SK-N-SH (cell line): Measurements from ENCODE around the gene IL15RA. TPM values are rescaled to one million over a fixed set of nuclear protein-coding genes. Genes with fewer than 3 reads are reported as not detected.
A peak's percentile ranks its signal among the peaks of the same experiment; 100 is the strongest.

Source experiments
- CTCF ChIA-PET: fragments of 300-600, 350-600 bp; formaldehyde crosslinking; extraction: SDS; loops from one replicate; lab custom pipeline; 2021; lab: Yijun Ruan, JAX
- POLR2A ChIA-PET: fragments of 350-600 bp; sonication (Branson Sonifier 250); formaldehyde crosslinking; extraction: SDS; loops from one replicate; lab custom pipeline; 2020; ENCODE audit warnings: antibody characterized with exemption, inconsistent platforms; lab: Yijun Ruan, JAX
- DNase-seq: peaks from one replicate; pipeline ENCODE4 v3.0.0; 2012
- H2AFZ ChIP-seq: fragments of 200-600 bp; sonication (generic); 2 replicates; pipeline ENCODE4 v1.8.1; 2016; ENCODE audit warnings: antibody characterized with exemption, mild to moderate bottlenecking, low read depth
- H3F3A ChIP-seq: fragments of 200-600 bp; sonication (generic); replicated peaks from 2 replicates; pipeline ENCODE3; 2016; ENCODE audit warnings: antibody characterized with exemption, mild to moderate bottlenecking; ENCODE audit not compliant: insufficient read depth
- H3K27ac ChIP-seq, 2 experiments: fragments of 200-500 bp in 1 of 2; fragments of 200-600 bp in 1 of 2; sonication (Bioruptor generic) in 1 of 2; sonication (generic), shearing (Covaris generic) in 1 of 2; 2 replicates each; pipeline versions ENCODE4 v1.5.1 to v1.6.1; 2014 to 2016; ENCODE audit warnings: low read depth in 2 of 2, inconsistent platforms in 1 of 2, low read length in 1 of 2, mild to moderate bottlenecking in 1 of 2, mixed read lengths in 1 of 2
- H3K27me3 ChIP-seq: fragments of 200-600 bp; sonication (generic), shearing (Covaris generic); 2 replicates; pipeline ENCODE4 v1.6.1; 2016; ENCODE audit warnings: mixed run types; ENCODE audit not compliant: insufficient read depth
- H3K36me3 ChIP-seq, 2 experiments: fragments of 200-500 bp in 1 of 2; fragments of 200-600 bp in 1 of 2; sonication (Bioruptor generic) in 1 of 2; sonication (generic) in 1 of 2; replicated peaks in 1 of 2; 2 replicates each; pipeline versions ENCODE3 to v1.5.1; 2014 to 2016; ENCODE audit warnings: low read length in 1 of 2, mild to moderate bottlenecking in 1 of 2; ENCODE audit not compliant: insufficient read depth in 2 of 2, control insufficient read depth in 1 of 2
- H3K4me1 ChIP-seq, 2 experiments: fragments of 200-500 bp in 1 of 2; fragments of 200-600 bp in 1 of 2; sonication (Bioruptor generic) in 1 of 2; sonication (generic), shearing (Covaris generic) in 1 of 2; 2 replicates each; pipeline versions ENCODE4 v1.5.1 to v1.6.1; 2014 to 2016; ENCODE audit warnings: low read depth in 1 of 2, low read length in 1 of 2, mixed run types in 1 of 2; ENCODE audit not compliant: insufficient read depth in 2 of 2, control insufficient read depth in 1 of 2
- H3K4me2 ChIP-seq: fragments of 200-600 bp; sonication (generic), shearing (Covaris generic); 2 replicates; pipeline ENCODE4 v1.6.1; 2017; ENCODE audit warnings: mixed run types
- H3K4me3 ChIP-seq, 2 experiments: fragments of 200-500 bp in 1 of 2; fragments of 200-600 bp in 1 of 2; sonication (Bioruptor generic) in 1 of 2; sonication (generic), shearing (Covaris generic) in 1 of 2; 2 replicates each; pipeline versions ENCODE4 v1.5.1 to v1.8.1; 2014 to 2016; ENCODE audit warnings: low read depth in 2 of 2, inconsistent platforms in 1 of 2, low read length in 1 of 2, mild to moderate bottlenecking in 1 of 2, mixed read lengths in 1 of 2, moderate library complexity in 1 of 2
- H3K79me2 ChIP-seq: fragments of 200-600 bp; sonication (generic); 2 replicates; pipeline ENCODE4 v1.8.1; 2017; ENCODE audit warnings: mild to moderate bottlenecking; ENCODE audit not compliant: insufficient read depth
- H3K9ac ChIP-seq: fragments of 200-600 bp; sonication (generic); 2 replicates; pipeline ENCODE4 v1.6.1; 2017; ENCODE audit warnings: mixed run types
- H3K9me2 ChIP-seq: fragments of 200-600 bp; sonication (generic); 2 replicates; pipeline ENCODE4 v1.6.1; 2017; ENCODE audit warnings: mixed run types
- H3K9me3 ChIP-seq: fragments of 200-600 bp; sonication (generic); 2 replicates; pipeline ENCODE4 v1.6.1; 2017; ENCODE audit warnings: mixed run types, mild to moderate bottlenecking, moderate library complexity
- H4K20me1 ChIP-seq: fragments of 200-600 bp; sonication (generic); 2 replicates; pipeline ENCODE4 v1.6.1; 2017; ENCODE audit warnings: mild to moderate bottlenecking, mixed run types; ENCODE audit not compliant: insufficient read depth
- CTCF ChIP-seq: fragments of 200-600 bp; sonication (generic); IDR thresholded peaks from 2 replicates; pipeline ENCODE4 v1.6.1; 2017; ENCODE audit warnings: antibody characterized with exemption, mild to moderate bottlenecking, moderate library complexity
- EP300 ChIP-seq, 2 experiments: IDR thresholded peaks; 2 replicates each; pipeline versions ENCODE4 v1.4.0 to v1.6.1; 2012; ENCODE audit warnings: borderline replicate concordance in 1 of 2, low read depth in 1 of 2, low read length in 1 of 2
- EZH2phosphoT487 ChIP-seq: fragments of 200-600 bp; sonication (generic); IDR thresholded peaks from 2 replicates; pipeline ENCODE4 v1.6.1; 2017; ENCODE audit warnings: low read depth, mixed run types, mild to moderate bottlenecking, antibody characterized with exemption, moderate library complexity, borderline replicate concordance
- FOSL2 ChIP-seq: IDR thresholded peaks from 2 replicates; pipeline ENCODE4 v1.4.0; 2012; ENCODE audit warnings: low read depth, mild to moderate bottlenecking, moderate library complexity, borderline replicate concordance
- FOXJ3 ChIP-seq: sonication (generic); formaldehyde crosslinking; IDR thresholded peaks from 2 replicates; pipeline ENCODE4 v1.5.1; 2020; ENCODE audit warnings: mild to moderate bottlenecking, missing genetic modification reagents
- GABPA ChIP-seq: IDR thresholded peaks from 2 replicates; pipeline ENCODE4 v1.4.0; 2012; ENCODE audit warnings: low read depth, mild to moderate bottlenecking
- GATA2 ChIP-seq: sonication (generic); formaldehyde crosslinking; IDR thresholded peaks from 2 replicates; pipeline ENCODE4 v1.5.0; 2020; ENCODE audit warnings: mild to moderate bottlenecking, missing genetic modification reagents
- IRF3 ChIP-seq: fragments of 150-350 bp; IDR thresholded peaks from 2 replicates; pipeline ENCODE4 v1.6.1; 2016; ENCODE audit warnings: mild to moderate bottlenecking, low read depth, low read length
- MEF2A ChIP-seq: IDR thresholded peaks from 2 replicates; pipeline ENCODE4 v1.4.0; 2012; ENCODE audit warnings: low read depth, borderline replicate concordance
- NFIC ChIP-seq: IDR thresholded peaks from 2 replicates; pipeline ENCODE4 v1.4.0; 2012; ENCODE audit warnings: borderline replicate concordance
- NRF1 ChIP-seq: IDR thresholded peaks from 2 replicates; pipeline ENCODE4 v1.6.1; 2012; ENCODE audit warnings: low read depth, mild to moderate bottlenecking, low read length
- POLR2AphosphoS5 ChIP-seq: IDR thresholded peaks from 2 replicates; pipeline ENCODE4 v1.6.1; 2012; ENCODE audit warnings: low read depth, low read length
- RAD21 ChIP-seq: IDR thresholded peaks from 2 replicates; pipeline ENCODE4 v1.6.1; 2012; ENCODE audit warnings: mild to moderate bottlenecking, low read length
- RCOR1 ChIP-seq: fragments of 150-350 bp; IDR thresholded peaks from 2 replicates; pipeline ENCODE4 v1.6.1; 2017; ENCODE audit warnings: antibody characterized with exemption, low read length
- REST ChIP-seq: IDR thresholded peaks from 2 replicates; pipeline ENCODE4 v1.6.1; 2012; ENCODE audit warnings: mild to moderate bottlenecking, low read depth, low read length, moderate library complexity
- RFX5 ChIP-seq: IDR thresholded peaks from 2 replicates; pipeline ENCODE4 v1.6.1; 2012; ENCODE audit warnings: mild to moderate bottlenecking, improper control_type of control experiment, low read length
- RXRA ChIP-seq: IDR thresholded peaks from 2 replicates; pipeline ENCODE4 v1.4.0; 2012; ENCODE audit warnings: low read depth, mild to moderate bottlenecking, borderline replicate concordance
- SIN3A ChIP-seq: IDR thresholded peaks from 2 replicates; pipeline ENCODE4 v1.6.1; 2012; ENCODE audit warnings: low read depth, mild to moderate bottlenecking, low read length, moderate library complexity, borderline replicate concordance
- SMC3 ChIP-seq: IDR thresholded peaks from 2 replicates; pipeline ENCODE4 v1.6.1; 2012; ENCODE audit warnings: low read depth, low read length, improper control_type of control experiment
- TAF1 ChIP-seq: IDR thresholded peaks from 2 replicates; pipeline ENCODE4 v1.6.1; 2012; ENCODE audit warnings: low read depth, mild to moderate bottlenecking, low read length, moderate library complexity, borderline replicate concordance
- TEAD4 ChIP-seq: IDR thresholded peaks from 2 replicates; pipeline ENCODE4 v1.4.0; 2012; ENCODE audit warnings: mild to moderate bottlenecking, borderline replicate concordance; ENCODE audit not compliant: insufficient read depth
- USF1 ChIP-seq: IDR thresholded peaks from 2 replicates; pipeline ENCODE4 v1.4.0; 2012; ENCODE audit warnings: low read depth, borderline replicate concordance
- ZBTB33 ChIP-seq: IDR thresholded peaks from 2 replicates; pipeline ENCODE4 v1.4.0; 2012; ENCODE audit warnings: low read depth, borderline replicate concordance
- WGBS: methylation state at CpG from one replicate; pipeline ENCODE4 v1.1.6; 2017; ENCODE audit warnings: low lambda C conversion rate; 5-methylcytosine and 5-hydroxymethylcytosine counted together
- polyA plus RNA-seq, 3 experiments: library from polyadenylated mRNA; depleted of rRNA; stranded (reverse); fragments of >200 nt; gene quantifications; 2 replicates each; pipeline ENCODE4 v1.2.3, GENCODE V29; 2012

The IL15RA gene
- polyA plus RNA-seq, 1 of the 3 experiments (the other 2 are of a cell fraction): 2.1 TPM

GRCh38 chr10:5947471-5948207 lies 29.7 kb downstream of the IL15RA start:
- no peaks in the 10 kb centered on the region for H4K20me1 ChIP-seq
- peaks cover 24% of the 10 kb centered on the region for H3F3A ChIP-seq
- no peak overlapping the region for H3K9ac ChIP-seq
- CTCF ChIA-PET: interaction anchor here (0.8 kb wide), 1 partner anchor 14 kb away, joined by 3 read pairs; no protein-coding TSS in a partner anchor
- H3K4me2 ChIP-seq: no peak overlapping the region
- no peaks in the 10 kb centered on the region for H3K27me3 ChIP-seq
- no peaks in the 10 kb centered on the region for H3K79me2 ChIP-seq
- WGBS: 77% methylated on average over 16 of the region's 17 CpGs
- H3K9me3 ChIP-seq: no peaks in the 10 kb centered on the region
- H3K27ac ChIP-seq: no peak overlapping the region
- peaks cover 3 to 23% of the 10 kb centered on the region in 2 experiments; a peak in 3 of 4 replicates for H3K4me1 ChIP-seq
- POLR2A ChIA-PET: no interaction called here
- H2AFZ ChIP-seq: no peak overlapping the region
- no peak overlapping the region for H3K4me3 ChIP-seq
- DNase-seq: peak; percentile 74
- H3K9me2 ChIP-seq: no peaks in the 10 kb centered on the region
- H3K36me3 ChIP-seq: no peaks in the 10 kb centered on the region
- TF ChIP-seq GATA2 (CRISPR knock-in tag): peak; percentile 74
- no peak for TF ChIP-seq USF1
- TF ChIP-seq FOSL2: no peak
- no peak for TF ChIP-seq CTCF
- peak; percentile 62; the same call in 1 of the 2 replicates for TF ChIP-seq FOXJ3 (CRISPR knock-in tag)
- no peak for TF ChIP-seq TAF1
- TF ChIP-seq SMC3: no peak
- TF ChIP-seq RFX5: no peak
- TF ChIP-seq NRF1: no peak
- no peak for TF ChIP-seq POLR2AphosphoS5
- TF ChIP-seq RAD21: no peak
- no peak; a peak in 1 of 4 replicates for TF ChIP-seq EP300 (IDR thresholded peaks at IDR 0.05; ENCODE audit: borderline replicate concordance in 1 of 2, low read depth in 1 of 2, low read length in 1 of 2)
- no peak for TF ChIP-seq RXRA
- TF ChIP-seq TEAD4: no peak
- TF ChIP-seq REST: no peak
- no peak for TF ChIP-seq MEF2A
- TF ChIP-seq IRF3: no peak
- TF ChIP-seq GABPA: no peak
- TF ChIP-seq NFIC: no peak
- no peak for TF ChIP-seq EZH2phosphoT487
- no peak for TF ChIP-seq SIN3A
- no peak for TF ChIP-seq ZBTB33
- peak; percentile 81; the same call in 1 of the 2 replicates for TF ChIP-seq RCOR1
